ENCODE results near the gene ZNF43.

- no peak for TF ChIP-seq CTCF (IDR thresholded peaks at IDR 0.05; ENCODE audit: low read depth, low read length)
- no peak for TF ChIP-seq EZH2phosphoT487 (IDR thresholded peaks at IDR 0.05; ENCODE audit: low read depth)
Observed at GRCh38 chr19:21835429-21835809, 563 bp downstream of the ZNF43 start.

Data from OCI-LY3 (cell line).